MM.1S (cell line): Measurements from ENCODE around the gene KCNJ15.

Experiments
- DNase-seq: peaks from one replicate; pipeline ENCODE4 v3.0.0-alpha.2; 2015
- H2AFZ ChIP-seq: fragments of 300-600 bp; sonication (generic); 2 replicates; pipeline ENCODE4 v1.6.0; 2016; ENCODE audit warnings: antibody characterized with exemption, low read length
- H3F3A ChIP-seq: fragments of 300-600 bp; sonication (generic); 2 replicates; pipeline ENCODE4 v1.6.1; 2016; ENCODE audit warnings: mild to moderate bottlenecking, antibody characterized with exemption, low read length, moderate library complexity, mixed read lengths; ENCODE audit not compliant: insufficient read depth
- H3K27ac ChIP-seq: fragments of 300-600 bp; sonication (generic); 2 replicates; pipeline ENCODE4 v1.5.1; 2016; ENCODE audit warnings: mild to moderate bottlenecking, low read length
- H3K27me3 ChIP-seq: fragments of 300-600 bp; sonication (generic); replicated peaks from 2 replicates; pipeline ENCODE4 v1.6.0; 2016; ENCODE audit warnings: low read length; ENCODE audit not compliant: insufficient read depth
- H3K36me3 ChIP-seq: fragments of 300-600 bp; sonication (generic); replicated peaks from 2 replicates; pipeline ENCODE4 v1.6.1; 2016; ENCODE audit warnings: mild to moderate bottlenecking, low read length, mixed read lengths; ENCODE audit not compliant: insufficient read depth
- H3K4me1 ChIP-seq: fragments of 300-600 bp; sonication (generic); 2 replicates; pipeline ENCODE4 v1.6.1; 2016; ENCODE audit warnings: low read length, mixed read lengths
- H3K4me2 ChIP-seq: fragments of 300-600 bp; sonication (generic); 2 replicates; pipeline ENCODE4 v1.6.0; 2016; ENCODE audit warnings: low read depth, low read length
- H3K4me3 ChIP-seq: fragments of 300-600 bp; sonication (generic); 2 replicates; pipeline ENCODE4 v1.5.1; 2016; ENCODE audit warnings: low read length, mixed read lengths
- H3K79me2 ChIP-seq: fragments of 300-600 bp; sonication (generic); 2 replicates; pipeline ENCODE4 v1.6.1; 2016; ENCODE audit warnings: mixed run types, low read length, mixed read lengths
- H3K9ac ChIP-seq: fragments of 300-600 bp; sonication (generic); 2 replicates; pipeline ENCODE4 v1.6.1; 2016; ENCODE audit warnings: low read length, mixed read lengths
- H3K9me2 ChIP-seq: fragments of 300-600 bp; sonication (generic); replicated peaks from 2 replicates; pipeline ENCODE4 v1.6.1; 2016; ENCODE audit warnings: mild to moderate bottlenecking, low read length, mixed read lengths; ENCODE audit not compliant: insufficient read depth
- H3K9me3 ChIP-seq: fragments of 300-600 bp; sonication (generic); replicated peaks from 2 replicates; pipeline ENCODE4 v1.6.1; 2016; ENCODE audit warnings: mild to moderate bottlenecking, low read length, mixed read lengths; ENCODE audit not compliant: insufficient read depth
- H4K20me1 ChIP-seq: fragments of 300-600 bp; sonication (generic); 2 replicates; pipeline ENCODE4 v1.6.1; 2016; ENCODE audit warnings: mild to moderate bottlenecking, low read length, moderate library complexity, mixed read lengths; ENCODE audit not compliant: insufficient read depth
- CTCF ChIP-seq: fragments of 300-600 bp; sonication (generic); IDR thresholded peaks from 2 replicates; pipeline ENCODE4 v1.5.1; 2016; ENCODE audit warnings: antibody characterized with exemption, low read length, mixed read lengths
- EZH2 ChIP-seq: fragments of 300-600 bp; sonication (generic); optimal IDR thresholded peaks from 2 replicates; pipeline ENCODE3; 2017; ENCODE audit warnings: low read depth, mild to moderate bottlenecking, antibody characterized with exemption, low read length, mixed read lengths
- EZH2phosphoT487 ChIP-seq: fragments of 300-600 bp; sonication (generic); IDR thresholded peaks from 2 replicates; pipeline ENCODE4 v1.6.1; 2018; ENCODE audit warnings: antibody characterized with exemption, low read length

The KCNJ15 gene

DNA sequence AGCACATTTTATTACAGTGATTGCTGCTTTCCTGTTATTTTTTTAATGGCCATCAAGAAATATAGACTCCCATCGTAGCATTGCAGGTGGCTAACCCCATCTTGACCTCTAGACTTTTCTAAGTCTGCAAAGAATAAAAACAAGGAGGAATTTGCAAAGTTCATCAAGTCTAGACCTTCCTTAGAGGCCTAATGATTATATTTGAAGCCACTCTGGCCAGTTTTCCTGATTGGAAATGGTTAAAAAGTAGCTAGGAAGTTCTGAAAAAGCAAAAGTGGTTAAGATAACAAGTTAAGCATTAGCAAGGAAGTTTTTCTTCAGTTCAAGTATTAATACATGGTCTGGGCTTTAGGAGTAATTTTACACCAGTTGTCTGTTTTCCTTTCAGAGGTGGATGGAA is 16.7 kb upstream of the KCNJ15 start:
- H3K9me2 ChIP-seq, result no peaks in the 10 kb centered on the region
- TF ChIP-seq EZH2 (no peak), CTCF (no peak), EZH2phosphoT487 (no peak)
- H3K4me3 ChIP-seq, result no peak overlapping the region
- peaks cover 13% of the 10 kb centered on the region for H3F3A ChIP-seq
- no peaks in the 10 kb centered on the region for H3K79me2 ChIP-seq
- no peak overlapping the region for H3K27ac ChIP-seq
- H3K36me3 ChIP-seq, result no peaks in the 10 kb centered on the region
- no peak overlapping the region for H3K9ac ChIP-seq
- no peak overlapping the region for H3K4me2 ChIP-seq
- no peaks in the 10 kb centered on the region for H3K9me3 ChIP-seq
- H3K27me3 ChIP-seq, result no peaks in the 10 kb centered on the region
- H3K4me1 ChIP-seq, result peaks cover 11% of the 10 kb centered on the region
- H4K20me1 ChIP-seq, result no peaks in the 10 kb centered on the region
- no peak overlapping the region for H2AFZ ChIP-seq
- DNase-seq, result no peak

GRCh38 chr21:38241029-38241740 is 15.6 kb upstream of the KCNJ15 start:
- no peaks in the 10 kb centered on the region for H3K9me2 ChIP-seq
- no peaks in the 10 kb centered on the region for H4K20me1 ChIP-seq
- peaks cover 17% of the 10 kb centered on the region for H3F3A ChIP-seq
- H3K27ac ChIP-seq, result no peak overlapping the region
- H3K9me3 ChIP-seq, result no peaks in the 10 kb centered on the region
- no peak overlapping the region for H3K4me2 ChIP-seq
- no peak overlapping the region for H3K4me3 ChIP-seq
- TF ChIP-seq EZH2phosphoT487, result no peak
- no peaks in the 10 kb centered on the region for H3K27me3 ChIP-seq
- H3K79me2 ChIP-seq, result no peaks in the 10 kb centered on the region
- no peak overlapping the region for H3K9ac ChIP-seq
- no peak overlapping the region for H2AFZ ChIP-seq
- peaks cover 17% of the 10 kb centered on the region for H3K4me1 ChIP-seq
- no peaks in the 10 kb centered on the region for H3K36me3 ChIP-seq
- no peak for DNase-seq

- Histone ChIP-seq H3K27me3 (no peaks in the 10 kb centered on the region), H3K9me2 (no peaks in the 10 kb centered on the region), H3K27ac (no peak overlapping the region), H3K4me2 (no peak overlapping the region), H3K9me3 (no peaks in the 10 kb centered on the region), H3K79me2 (no peaks in the 10 kb centered on the region), H3K9ac (no peak overlapping the region), H2AFZ (no peak overlapping the region), H3K4me1 (peaks cover 17% of the 10 kb centered on the region), H3F3A (peaks cover 17% of the 10 kb centered on the region), H3K4me3 (no peak overlapping the region), H3K36me3 (no peaks in the 10 kb centered on the region), H4K20me1 (no peaks in the 10 kb centered on the region)
- TF ChIP-seq EZH2 (no peak), CTCF (no peak), EZH2phosphoT487 (no peak)
- DNase-seq, result no peak
These were observed 14.7 kb upstream of the KCNJ15 start for GRCh38 chr21:38242061-38242460.

DNA sequence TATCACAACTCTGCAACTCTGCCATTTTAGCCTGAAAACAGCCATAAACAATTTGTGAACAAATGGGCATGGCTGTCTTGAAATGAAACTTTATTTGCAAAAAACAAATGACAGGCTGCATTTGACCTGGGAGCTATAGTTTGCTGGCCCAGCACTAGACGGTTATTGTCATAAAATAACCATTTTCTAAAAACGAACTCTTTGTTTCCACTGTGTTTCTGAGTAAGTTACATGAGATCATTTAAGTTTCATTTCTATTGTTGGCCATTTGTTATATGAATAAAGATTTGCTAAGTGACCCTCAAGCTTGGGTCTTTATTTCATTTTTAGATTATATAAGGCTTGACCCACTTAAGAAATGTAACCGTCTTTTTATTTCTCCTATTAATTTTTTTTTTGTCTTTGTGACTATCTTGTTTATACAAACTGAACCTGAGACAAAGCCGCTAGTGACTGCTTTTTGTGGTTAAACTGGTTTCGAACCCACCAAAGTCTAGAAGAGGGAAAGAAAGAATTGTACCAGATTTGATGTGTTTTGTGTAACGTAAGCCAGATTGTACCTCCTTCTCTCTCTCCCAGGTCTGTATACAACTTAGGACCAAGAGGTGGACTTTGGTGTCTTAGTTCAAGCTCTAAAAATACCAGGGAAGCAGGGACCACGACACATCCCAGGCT is 12.9 kb upstream of the KCNJ15 start:
- H4K20me1 ChIP-seq, result no peaks in the 10 kb centered on the region
- H3K4me3 ChIP-seq, result peak overlapping the region; percentile 23
- no peaks in the 10 kb centered on the region for H3K9me3 ChIP-seq
- H3K9me2 ChIP-seq, result no peaks in the 10 kb centered on the region
- peak overlapping the region; percentile 27 for H3K9ac ChIP-seq
- peak overlapping the region; percentile 58 for H3K4me2 ChIP-seq
- H2AFZ ChIP-seq, result peak overlapping the region; percentile 16
- DNase-seq, result peak; percentile 80
- TF ChIP-seq EZH2phosphoT487, result no peak
- TF ChIP-seq EZH2, result no peak
- TF ChIP-seq CTCF, result no peak
- peaks cover 17% of the 10 kb centered on the region for H3K4me1 ChIP-seq
- H3F3A ChIP-seq, result peaks cover 17% of the 10 kb centered on the region
- H3K79me2 ChIP-seq, result no peaks in the 10 kb centered on the region
- peak overlapping the region; percentile 78 for H3K27ac ChIP-seq
- H3K36me3 ChIP-seq, result no peaks in the 10 kb centered on the region
- H3K27me3 ChIP-seq, result no peaks in the 10 kb centered on the region
